ENCODE results near the gene NOMO2. TPM values are rescaled to one million over a fixed set of nuclear protein-coding genes. Genes with fewer than 3 reads are reported as not detected.
"Not testable (repeated sequence)": the region's sequence is repeated elsewhere in the genome, so short reads cannot be mapped to it uniquely, and the experiment has no call there.

NOMO2 gene, protein sequence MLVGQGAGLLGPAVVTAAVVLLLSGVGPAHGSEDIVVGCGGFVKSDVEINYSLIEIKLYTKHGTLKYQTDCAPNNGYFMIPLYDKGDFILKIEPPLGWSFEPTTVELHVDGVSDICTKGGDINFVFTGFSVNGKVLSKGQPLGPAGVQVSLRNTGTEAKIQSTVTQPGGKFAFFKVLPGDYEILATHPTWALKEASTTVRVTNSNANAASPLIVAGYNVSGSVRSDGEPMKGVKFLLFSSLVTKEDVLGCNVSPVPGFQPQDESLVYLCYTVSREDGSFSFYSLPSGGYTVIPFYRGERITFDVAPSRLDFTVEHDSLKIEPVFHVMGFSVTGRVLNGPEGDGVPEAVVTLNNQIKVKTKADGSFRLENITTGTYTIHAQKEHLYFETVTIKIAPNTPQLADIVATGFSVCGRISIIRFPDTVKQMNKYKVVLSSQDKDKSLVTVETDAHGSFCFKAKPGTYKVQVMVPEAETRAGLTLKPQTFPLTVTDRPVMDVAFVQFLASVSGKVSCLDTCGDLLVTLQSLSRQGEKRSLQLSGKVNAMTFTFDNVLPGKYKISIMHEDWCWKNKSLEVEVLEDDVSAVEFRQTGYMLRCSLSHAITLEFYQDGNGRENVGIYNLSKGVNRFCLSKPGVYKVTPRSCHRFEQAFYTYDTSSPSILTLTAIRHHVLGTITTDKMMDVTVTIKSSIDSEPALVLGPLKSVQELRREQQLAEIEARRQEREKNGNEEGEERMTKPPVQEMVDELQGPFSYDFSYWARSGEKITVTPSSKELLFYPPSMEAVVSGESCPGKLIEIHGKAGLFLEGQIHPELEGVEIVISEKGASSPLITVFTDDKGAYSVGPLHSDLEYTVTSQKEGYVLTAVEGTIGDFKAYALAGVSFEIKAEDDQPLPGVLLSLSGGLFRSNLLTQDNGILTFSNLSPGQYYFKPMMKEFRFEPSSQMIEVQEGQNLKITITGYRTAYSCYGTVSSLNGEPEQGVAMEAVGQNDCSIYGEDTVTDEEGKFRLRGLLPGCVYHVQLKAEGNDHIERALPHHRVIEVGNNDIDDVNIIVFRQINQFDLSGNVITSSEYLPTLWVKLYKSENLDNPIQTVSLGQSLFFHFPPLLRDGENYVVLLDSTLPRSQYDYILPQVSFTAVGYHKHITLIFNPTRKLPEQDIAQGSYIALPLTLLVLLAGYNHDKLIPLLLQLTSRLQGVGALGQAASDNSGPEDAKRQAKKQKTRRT
- total RNA-seq: 100 to 1,000 TPM; 124 to 125 TPM

DNA sequence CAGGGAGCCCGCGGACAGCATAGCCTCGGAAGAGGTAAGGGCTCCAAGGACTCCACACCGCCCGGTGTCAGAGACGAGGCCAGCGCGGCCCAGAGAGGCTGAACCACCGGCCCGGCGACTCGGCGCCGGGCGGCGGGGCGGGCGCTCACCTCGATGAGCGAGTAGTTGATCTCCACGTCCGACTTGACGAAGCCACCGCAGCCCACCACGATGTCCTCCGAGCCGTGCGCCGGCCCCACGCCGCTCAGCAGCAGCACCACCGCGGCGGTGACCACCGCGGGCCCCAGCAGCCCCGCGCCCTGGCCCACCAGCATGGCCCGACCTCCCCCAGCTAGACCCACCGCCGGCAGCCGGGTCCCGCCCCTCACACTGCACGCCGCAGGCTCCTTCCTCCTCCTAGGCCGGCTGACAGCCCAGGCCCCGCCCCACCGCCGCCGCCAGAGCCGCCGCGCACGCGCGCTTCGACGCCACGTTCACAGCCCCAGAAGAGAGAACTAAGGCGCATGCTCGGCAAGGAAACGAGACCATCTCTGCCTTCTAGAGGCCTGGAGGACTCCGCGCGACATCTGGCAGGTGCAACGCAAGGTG, at the start of gene NOMO2:
NOMO2 (minus strand) TSS at position 371 of the 588 bp plus-strand sequence; CDS start at position 314, 57 bp downstream.
- H3K9me3 Mint-ChIP-seq, CTCF ChIA-PET: not testable (repeated sequence)
- H3K27ac Mint-ChIP-seq: peak within 1 kb of the TSS; percentile 54

GRCh38 chr16:18610147-18610803, 48.4 kb upstream of the NOMO2 start:
- H3K4me1 Mint-ChIP-seq; DNase-seq; POLR2A ChIA-PET; CTCF ChIA-PET; H3K36me3 Mint-ChIP-seq (ENCODE audit: low read depth); H3K4me3 Mint-ChIP-seq; H3K27me3 Mint-ChIP-seq; H3K9me3 Mint-ChIP-seq; H3K27ac Mint-ChIP-seq: not testable (repeated sequence)

More for the DNA sequence above, at the start of gene NOMO2:
- POLR2A ChIA-PET, H3K27me3 Mint-ChIP-seq: not testable (repeated sequence)
- DNase-seq: peak; percentile 95
- peak within 1 kb of the TSS; percentile 70 for H3K4me3 Mint-ChIP-seq
- H3K4me1 Mint-ChIP-seq: peaks cover 18% of the 10 kb centered on the region
- H3K36me3 Mint-ChIP-seq (ENCODE audit: low read depth): peaks cover 16% of the 10 kb centered on the region

DNA sequence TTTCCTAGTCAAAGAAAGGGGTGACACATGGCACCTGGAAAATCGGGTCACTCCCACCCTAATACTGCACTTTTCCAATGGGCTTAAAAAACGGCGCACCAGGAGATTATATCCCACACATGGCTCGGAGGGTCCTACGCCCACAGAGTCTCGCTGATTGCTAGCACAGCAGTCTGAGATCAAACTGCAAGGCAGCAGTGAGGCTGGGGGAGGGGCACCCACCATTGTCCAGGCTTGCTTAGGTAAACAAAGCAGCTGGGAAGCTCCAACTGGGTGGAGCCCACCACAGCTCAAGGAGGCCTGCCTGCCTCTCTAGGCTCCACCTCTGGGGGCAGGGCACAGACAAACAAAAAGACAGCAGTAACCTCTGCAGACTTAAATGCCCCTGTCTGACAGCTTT, 46.4 kb upstream of the NOMO2 start:
- H3K27ac Mint-ChIP-seq; H3K4me1 Mint-ChIP-seq; H3K27me3 Mint-ChIP-seq; H3K4me3 Mint-ChIP-seq; H3K36me3 Mint-ChIP-seq (ENCODE audit: low read depth); DNase-seq; CTCF ChIA-PET; POLR2A ChIA-PET; H3K9me3 Mint-ChIP-seq: not testable (repeated sequence)

DNA sequence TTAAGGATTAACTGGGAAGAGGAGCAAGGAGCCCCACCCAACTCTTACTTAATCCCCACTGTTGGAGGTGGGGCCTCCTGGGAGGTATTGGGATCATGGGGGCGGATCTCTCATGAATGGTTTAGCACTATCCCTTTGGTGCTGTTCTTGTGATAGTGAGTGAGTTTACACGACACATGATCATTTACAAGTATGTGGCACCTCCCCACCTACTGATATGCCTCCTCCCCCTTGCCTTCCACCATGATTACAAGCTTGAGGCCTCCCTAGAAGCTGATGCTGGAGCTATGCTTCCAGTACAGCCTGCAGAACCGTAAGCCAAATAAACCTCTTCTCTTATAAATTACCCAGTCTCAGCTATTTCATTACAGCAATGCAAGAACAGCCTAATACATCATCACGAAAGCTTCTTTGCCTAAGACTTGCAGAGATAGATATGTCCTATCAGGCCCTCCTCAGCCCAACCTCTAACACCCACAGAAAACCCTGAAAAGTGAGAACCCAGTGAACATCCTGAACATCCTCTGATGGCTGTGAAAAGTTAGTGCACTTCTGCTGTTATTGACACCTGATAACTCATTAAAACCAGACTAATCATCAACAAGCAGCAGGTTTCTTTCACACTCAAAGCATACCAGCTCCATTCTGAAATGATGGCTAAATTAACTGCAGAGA, 41.8 kb upstream of the NOMO2 start:
- H3K27ac Mint-ChIP-seq; POLR2A ChIA-PET; H3K4me3 Mint-ChIP-seq; DNase-seq; H3K36me3 Mint-ChIP-seq (ENCODE audit: low read depth); H3K4me1 Mint-ChIP-seq; H3K9me3 Mint-ChIP-seq; H3K27me3 Mint-ChIP-seq; CTCF ChIA-PET: not testable (repeated sequence)

DNA sequence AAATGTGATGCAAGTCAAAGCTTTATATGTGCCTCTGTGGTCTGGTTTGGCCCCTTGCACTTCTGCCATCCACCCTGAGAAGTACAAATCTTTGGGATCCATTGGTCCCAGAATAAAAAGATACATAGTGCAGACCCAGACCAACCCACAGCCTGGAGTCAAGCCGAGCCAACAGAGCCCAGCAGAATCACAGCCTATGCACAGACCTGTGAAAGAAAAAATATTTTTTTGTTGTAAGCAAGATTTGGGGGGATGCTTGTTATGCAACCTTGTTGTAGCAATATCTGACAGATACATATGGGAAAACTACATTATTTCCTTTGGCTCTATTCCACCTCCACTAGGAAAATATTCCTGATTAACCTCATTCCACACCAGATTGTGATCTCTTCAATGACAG, 36.7 kb upstream of the NOMO2 start:
- POLR2A ChIA-PET; H3K27me3 Mint-ChIP-seq; H3K9me3 Mint-ChIP-seq; DNase-seq; H3K27ac Mint-ChIP-seq; H3K4me1 Mint-ChIP-seq; CTCF ChIA-PET; H3K36me3 Mint-ChIP-seq (ENCODE audit: low read depth); H3K4me3 Mint-ChIP-seq: not testable (repeated sequence)

DNA sequence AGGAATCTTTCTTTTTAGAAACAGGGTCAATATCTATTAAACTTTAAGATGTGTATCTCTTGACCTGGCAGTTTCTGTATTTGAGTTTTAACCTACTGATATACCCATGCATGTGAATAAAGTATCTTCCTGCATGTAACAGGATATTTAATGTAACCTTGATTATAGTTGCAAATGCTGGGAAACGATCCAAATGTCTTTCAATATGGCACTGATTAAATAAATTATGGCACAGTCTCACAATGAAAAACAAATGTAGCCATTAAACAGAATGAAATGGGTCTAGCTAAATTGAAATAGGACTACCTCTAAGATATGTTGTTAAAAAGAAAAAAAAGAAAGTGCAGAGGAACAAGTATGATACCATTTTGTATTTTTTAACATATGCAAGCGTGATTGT, 35.8 kb upstream of the NOMO2 start:
- DNase-seq; H3K4me1 Mint-ChIP-seq; H3K9me3 Mint-ChIP-seq; H3K27ac Mint-ChIP-seq; POLR2A ChIA-PET; CTCF ChIA-PET; H3K27me3 Mint-ChIP-seq; H3K4me3 Mint-ChIP-seq; H3K36me3 Mint-ChIP-seq (ENCODE audit: low read depth): not testable (repeated sequence)

GRCh38 chr16:18597319-18597718, 35.4 kb upstream of the NOMO2 start:
- H3K27me3 Mint-ChIP-seq; H3K9me3 Mint-ChIP-seq; POLR2A ChIA-PET; H3K4me1 Mint-ChIP-seq; H3K4me3 Mint-ChIP-seq; H3K36me3 Mint-ChIP-seq (ENCODE audit: low read depth); CTCF ChIA-PET; DNase-seq; H3K27ac Mint-ChIP-seq: not testable (repeated sequence)

GRCh38 chr16:18595796-18596195, 33.9 kb upstream of the NOMO2 start:
- H3K27ac Mint-ChIP-seq; POLR2A ChIA-PET; DNase-seq; H3K36me3 Mint-ChIP-seq (ENCODE audit: low read depth); CTCF ChIA-PET; H3K9me3 Mint-ChIP-seq; H3K4me3 Mint-ChIP-seq; H3K4me1 Mint-ChIP-seq; H3K27me3 Mint-ChIP-seq: not testable (repeated sequence)

- CTCF ChIA-PET; POLR2A ChIA-PET; H3K36me3 Mint-ChIP-seq (ENCODE audit: low read depth); H3K9me3 Mint-ChIP-seq; H3K4me1 Mint-ChIP-seq; H3K27me3 Mint-ChIP-seq; H3K4me3 Mint-ChIP-seq; DNase-seq; H3K27ac Mint-ChIP-seq: not testable (repeated sequence)
Measured at GRCh38 chr16:18594880-18595279, 33.0 kb upstream of the NOMO2 start.

- POLR2A ChIA-PET; H3K36me3 Mint-ChIP-seq (ENCODE audit: low read depth); H3K4me1 Mint-ChIP-seq; H3K27me3 Mint-ChIP-seq; DNase-seq; H3K27ac Mint-ChIP-seq; H3K9me3 Mint-ChIP-seq; H3K4me3 Mint-ChIP-seq: not testable (repeated sequence)
- CTCF ChIA-PET: interaction anchor here (0.6 kb wide), 1 partner anchor 33 kb away, joined by 3 read pairs; no protein-coding TSS in a partner anchor
Measured at GRCh38 chr16:18593904-18594303, 32.0 kb upstream of the NOMO2 start.

GRCh38 chr16:18592982-18593381, 31.1 kb upstream of the NOMO2 start:
- DNase-seq; H3K36me3 Mint-ChIP-seq (ENCODE audit: low read depth); H3K4me1 Mint-ChIP-seq; H3K4me3 Mint-ChIP-seq; H3K9me3 Mint-ChIP-seq; POLR2A ChIA-PET; H3K27ac Mint-ChIP-seq; CTCF ChIA-PET; H3K27me3 Mint-ChIP-seq: not testable (repeated sequence)

- H3K27me3 Mint-ChIP-seq; H3K4me3 Mint-ChIP-seq; H3K9me3 Mint-ChIP-seq; H3K4me1 Mint-ChIP-seq; CTCF ChIA-PET; H3K27ac Mint-ChIP-seq; POLR2A ChIA-PET; H3K36me3 Mint-ChIP-seq (ENCODE audit: low read depth): not testable (repeated sequence)
- DNase-seq: peak; percentile 21
Measured at GRCh38 chr16:18591908-18592307, 30.0 kb upstream of the NOMO2 start.

Measured in activated CD4-positive, alpha-beta memory T cell treated with anti-CD3 and anti-CD28 coated beads, Interleukin-2, amount 10 ng/mL, durations not matched to agents 7 days and 5 days (primary cell).